Islet precursor cell (in vitro differentiated cells): ENCODE measurements around the gene SENP1.

Experiments
- DNase-seq: peaks from one replicate; pipeline ENCODE4 v3.0.0-alpha.2; 2018

The SENP1 gene

GRCh38 chr12:48110691-48111311, 4.9 kb upstream of the SENP1 start:
- DNase-seq, result peak; percentile 85

GRCh38 chr12:48109424-48109823, 3.5 kb upstream of the SENP1 start:
- no peak for DNase-seq

GRCh38 chr12:48106681-48107613, 1.1 kb upstream of the SENP1 start:
- DNase-seq, result no peak

GRCh38 chr12:48105321-48105866, 485 bp downstream of the SENP1 start:
- no peak for DNase-seq

- no peak for DNase-seq
Observed at GRCh38 chr12:48104531-48104930, 1.3 kb downstream of the SENP1 start.

- DNase-seq, result no peak
Observed at GRCh38 chr12:48092611-48093010, 13.3 kb downstream of the SENP1 start.

GRCh38 chr12:48086327-48086726, 19.6 kb downstream of the SENP1 start:
- DNase-seq, result no peak

DNA sequence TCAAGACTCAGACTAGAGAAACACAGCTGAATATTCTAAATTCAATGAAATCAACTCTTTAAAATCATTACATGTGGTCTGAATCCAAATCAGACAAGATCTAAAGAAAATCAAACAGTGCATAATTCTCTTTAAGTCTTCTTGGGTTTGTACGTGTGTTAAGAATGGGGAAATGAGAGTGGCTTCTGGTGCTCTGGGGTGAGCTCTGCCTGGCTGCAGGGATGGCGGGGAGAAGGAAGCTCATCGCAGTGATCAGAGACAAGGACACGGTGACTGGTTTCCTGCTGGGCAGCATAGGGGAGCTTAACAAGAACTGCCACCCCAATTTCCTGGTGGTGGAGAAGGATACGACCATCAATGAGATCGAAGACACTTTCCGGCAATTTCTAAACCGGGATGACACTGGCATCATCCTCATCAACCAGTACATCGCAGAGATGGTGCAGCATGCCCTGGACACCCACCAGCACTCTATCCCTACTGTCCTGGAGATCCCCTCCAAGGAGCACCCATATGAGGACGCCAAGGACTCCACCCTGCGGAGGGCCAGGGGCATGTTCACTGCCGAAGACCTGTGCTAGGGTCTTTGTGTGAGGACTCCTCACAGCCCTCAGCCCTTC, 20.9 kb downstream of the SENP1 start:
- DNase-seq, result no peak

GRCh38 chr12:48084066-48084465, 21.8 kb downstream of the SENP1 start:
- DNase-seq, result no peak

- no peak for DNase-seq
Observed at GRCh38 chr12:48080821-48081220, 25.1 kb downstream of the SENP1 start.

- no peak for DNase-seq
Observed at GRCh38 chr12:48080285-48080684, 25.6 kb downstream of the SENP1 start.

DNA sequence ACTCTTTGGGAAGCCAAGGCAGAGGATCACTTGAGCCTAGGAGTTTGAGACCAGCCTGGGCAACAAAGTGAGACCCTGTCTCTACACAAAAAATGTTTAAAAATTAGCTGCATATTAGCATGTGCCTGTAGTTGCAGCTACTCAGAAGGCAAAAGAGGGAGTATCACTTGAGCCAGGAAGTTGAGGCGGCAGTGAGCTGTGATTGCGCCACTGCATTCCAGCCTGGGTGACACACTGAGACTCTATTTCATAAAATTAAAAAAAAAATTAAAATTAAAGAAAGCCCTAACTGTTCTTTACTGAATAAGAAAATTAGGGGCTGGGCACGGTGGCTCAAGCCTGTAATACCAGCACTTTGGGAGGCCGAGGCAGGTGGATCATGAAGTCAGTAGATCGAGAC, 27.0 kb downstream of the SENP1 start:
- no peak for DNase-seq

DNA sequence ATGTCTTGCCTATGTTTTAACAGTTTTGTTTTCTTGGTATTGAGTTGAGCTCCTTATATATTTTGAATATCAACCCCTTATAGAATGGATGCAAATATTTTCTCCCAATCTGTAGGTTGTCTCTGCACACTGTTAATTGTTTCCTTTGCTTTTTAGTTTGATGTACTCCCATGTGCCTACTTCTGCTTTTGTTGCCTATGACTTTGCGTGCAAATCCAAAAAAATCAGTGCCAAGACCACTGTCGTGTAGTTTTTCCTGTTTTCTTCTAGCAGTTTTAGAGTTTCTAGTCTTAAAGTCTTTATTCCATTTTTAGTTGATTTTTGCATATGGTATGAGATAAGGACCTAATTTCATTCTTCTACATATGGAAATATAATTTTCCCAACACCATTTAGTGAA, 28.8 kb downstream of the SENP1 start:
- no peak for DNase-seq

- no peak for DNase-seq
Observed at GRCh38 chr12:48075832-48076231, 30.0 kb downstream of the SENP1 start.

GRCh38 chr12:48074266-48074665, 31.6 kb downstream of the SENP1 start:
- no peak for DNase-seq

- no peak for DNase-seq
Observed at GRCh38 chr12:48072266-48072665, 33.6 kb downstream of the SENP1 start.

DNA sequence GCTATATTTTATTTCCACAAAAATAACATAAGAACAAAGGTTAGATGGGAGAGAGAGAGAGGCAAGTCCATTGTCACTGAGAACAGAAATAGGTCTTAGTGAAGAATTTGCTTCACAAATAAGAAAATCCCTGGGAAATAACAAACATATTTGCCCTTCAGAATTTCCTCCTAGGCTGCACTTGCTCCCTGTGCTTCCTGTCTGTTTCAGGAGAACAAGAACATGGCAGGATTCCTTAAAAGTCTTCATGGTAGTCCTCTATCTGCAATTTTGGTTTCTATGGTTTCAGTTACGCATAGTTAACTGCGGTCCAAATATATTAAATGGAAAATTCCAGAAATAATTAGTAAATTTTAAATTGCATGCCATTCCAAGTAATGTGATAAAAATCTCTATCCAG, 34.1 kb downstream of the SENP1 start:
- DNase-seq, result no peak

DNA sequence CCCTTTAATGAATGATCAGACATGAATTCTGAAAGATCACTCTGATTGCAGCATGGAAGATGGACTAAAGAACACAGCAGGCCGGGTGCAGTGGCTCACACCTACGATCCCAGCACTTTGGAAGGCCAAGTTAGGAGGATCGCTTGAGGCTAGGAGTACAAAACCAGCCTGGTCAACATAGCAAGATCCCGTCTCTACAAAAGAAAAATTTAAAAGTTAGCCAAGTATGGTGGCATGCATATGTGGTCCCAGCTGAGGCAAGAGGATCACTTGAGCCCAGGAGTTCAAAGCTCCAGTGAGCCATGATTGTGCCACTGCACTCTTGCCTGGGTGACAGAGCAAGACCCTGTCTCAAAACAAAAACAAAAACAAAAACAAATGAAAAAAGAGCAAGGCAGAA, 35.1 kb downstream of the SENP1 start:
- DNase-seq, result no peak

GRCh38 chr12:48070033-48070432, 35.8 kb downstream of the SENP1 start:
- no peak for DNase-seq

GRCh38 chr12:48069241-48069640, 36.6 kb downstream of the SENP1 start:
- no peak for DNase-seq

DNA sequence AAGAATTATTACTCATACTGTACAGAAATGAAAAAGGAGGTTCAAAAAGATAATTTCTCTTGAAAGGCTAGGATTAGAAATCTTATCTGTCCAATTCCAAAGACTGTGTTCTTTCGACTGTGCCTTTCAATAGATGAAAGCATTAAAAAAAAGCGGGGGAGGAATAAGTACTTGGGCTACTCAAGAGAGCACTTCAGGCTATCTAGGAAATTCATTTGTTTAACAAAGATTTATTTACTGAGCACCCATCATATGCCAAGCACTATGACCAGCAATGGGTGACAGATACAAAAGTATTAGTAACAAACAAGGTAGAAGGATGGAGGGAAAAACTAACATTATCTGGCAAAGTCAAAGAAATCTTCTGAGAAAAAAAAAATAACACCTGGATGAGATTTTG, 37.4 kb downstream of the SENP1 start:
- no peak for DNase-seq

DNA sequence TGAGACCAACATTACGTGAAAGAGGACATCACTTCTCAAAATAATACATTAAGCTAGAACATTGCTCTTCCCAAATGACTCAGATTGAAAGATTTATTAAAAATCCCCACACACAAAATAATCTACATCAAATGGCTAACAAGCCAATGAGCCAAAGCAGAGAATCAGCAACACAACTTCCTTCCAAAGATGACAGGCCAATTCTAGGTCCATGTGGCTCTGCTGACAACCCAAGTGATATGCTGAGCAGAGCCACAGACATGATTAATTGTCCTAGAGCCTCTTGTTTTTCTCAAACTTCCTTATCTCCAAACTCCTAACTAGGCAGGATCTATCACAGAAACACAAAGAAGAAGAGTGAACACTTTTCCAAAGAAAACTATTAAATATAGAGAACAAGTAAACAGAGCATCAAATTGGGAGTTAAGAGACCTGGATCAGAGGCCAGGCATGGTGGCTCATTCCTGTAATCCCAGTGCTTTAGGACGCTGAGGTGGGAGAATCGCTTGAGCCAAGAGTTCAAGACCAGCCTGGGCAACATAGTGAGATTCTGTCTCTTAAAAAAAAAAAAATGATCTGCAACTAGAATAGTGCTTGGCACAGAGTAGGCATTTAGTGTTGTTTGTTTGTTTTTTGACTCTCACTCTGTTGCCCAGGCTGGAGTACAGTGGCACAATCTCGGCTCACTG, 38.5 kb downstream of the SENP1 start:
- DNase-seq, result no peak

- no peak for DNase-seq
Observed at GRCh38 chr12:48065041-48065440, 40.8 kb downstream of the SENP1 start.
